GM21737 (cell line): ENCODE results near the gene TTC34.

Experiments used
- ATAC-seq: cut with Tn5 transposase; IDR thresholded peaks from one replicate; pipeline ENCODE4 v1.9.1; 2021; ENCODE audit warnings: mild to moderate bottlenecking, moderate library complexity; ENCODE audit not compliant: unreplicated experiment

The TTC34 gene

DNA sequence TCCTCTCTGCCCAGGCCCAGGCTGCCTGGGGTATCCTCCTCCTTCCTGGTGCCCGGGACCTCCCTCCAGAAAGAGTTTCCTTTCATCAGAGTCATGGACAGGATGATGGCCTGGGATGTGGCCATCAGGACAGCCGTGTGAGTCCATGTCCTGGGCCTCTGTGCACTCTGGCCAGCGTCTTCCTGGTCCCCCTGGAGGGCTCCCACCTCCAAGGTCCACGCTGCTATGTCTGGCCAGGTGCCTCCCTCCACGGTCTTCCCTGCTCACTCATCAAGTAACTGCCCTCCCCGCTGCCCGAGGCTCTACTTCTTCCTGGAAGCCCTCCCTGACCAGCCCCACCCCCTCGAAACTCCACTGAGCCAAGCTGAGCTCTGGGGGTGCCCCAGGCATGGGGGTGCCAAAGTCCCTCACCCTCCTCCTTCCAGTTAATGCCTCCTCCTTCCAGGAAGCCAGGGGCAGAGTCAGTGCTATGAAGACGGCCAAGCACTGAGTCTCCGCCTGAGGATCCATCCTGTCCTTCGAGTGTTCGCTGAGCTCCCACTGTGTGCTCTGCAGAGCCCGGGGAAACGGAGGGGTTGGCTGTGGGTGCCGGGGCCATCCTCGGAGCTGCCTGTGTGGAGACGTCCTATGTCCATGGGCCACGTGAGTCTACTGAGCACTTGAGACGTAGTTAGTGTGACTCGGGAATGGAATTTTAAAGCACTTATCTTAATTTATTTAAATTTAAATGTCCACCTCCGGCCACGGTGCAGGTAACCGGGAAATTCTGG, 28.5 kb upstream of the TTC34 start:
- ATAC-seq, result no peak

DNA sequence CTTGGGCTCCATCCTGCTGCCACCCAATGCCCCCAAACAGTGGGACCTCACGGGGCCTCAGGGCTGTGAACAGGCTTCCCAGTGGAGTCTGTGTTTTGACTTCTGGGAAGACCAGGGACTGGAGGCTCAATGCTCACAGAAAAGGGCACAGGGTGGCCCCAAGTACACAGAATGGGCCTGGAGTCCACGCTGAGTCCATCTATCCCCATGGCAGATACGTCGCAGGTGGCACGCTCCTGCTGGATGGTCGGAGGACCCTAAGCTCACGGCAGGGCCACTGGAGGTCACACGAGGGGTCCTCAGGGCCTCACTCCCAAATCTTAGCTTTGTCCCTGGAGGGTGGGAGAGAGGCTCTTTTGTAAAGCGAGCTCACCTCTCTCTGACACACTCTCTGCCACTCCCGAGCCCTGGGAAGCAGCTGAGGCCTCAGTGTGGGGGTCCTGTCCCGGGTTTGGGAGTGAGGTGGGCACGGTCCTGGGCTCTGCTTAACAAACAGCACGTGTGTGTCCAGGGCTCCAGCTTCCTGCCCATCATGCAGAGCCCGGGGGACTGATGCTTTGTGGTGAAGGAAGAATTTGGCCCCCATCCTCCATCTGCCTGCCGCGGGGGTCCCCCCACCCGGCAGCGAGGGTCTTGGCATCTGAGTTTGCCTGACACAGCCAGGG, 27.2 kb upstream of the TTC34 start:
- no peak for ATAC-seq

DNA sequence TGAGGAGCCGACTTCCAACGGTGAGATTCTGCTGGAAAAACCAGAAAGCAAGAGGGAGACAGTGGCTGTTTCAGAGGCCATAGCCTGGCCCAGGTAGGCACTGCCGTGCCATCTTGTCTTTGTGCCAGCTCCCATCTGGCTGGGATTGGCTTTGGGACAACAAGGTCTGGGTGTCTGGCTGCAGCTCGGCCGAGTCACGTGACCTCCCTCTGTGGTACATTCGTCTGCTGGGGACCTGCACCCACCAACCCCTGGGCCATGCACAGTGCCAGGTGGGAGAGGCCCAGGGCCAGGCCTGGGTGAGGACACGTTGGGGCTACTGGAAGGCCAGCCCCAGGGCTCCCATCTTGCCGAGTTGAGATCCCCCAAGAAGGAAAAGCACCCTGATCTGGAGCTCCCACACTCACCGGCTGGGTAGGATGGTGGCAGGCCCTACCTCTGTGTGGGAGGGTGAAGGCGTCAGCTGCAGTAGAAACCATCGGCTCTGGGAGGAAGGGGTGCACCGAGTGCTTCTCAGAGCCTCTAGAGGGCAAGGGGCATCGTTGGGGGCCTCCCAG, 25.3 kb upstream of the TTC34 start:
- no peak for ATAC-seq

DNA sequence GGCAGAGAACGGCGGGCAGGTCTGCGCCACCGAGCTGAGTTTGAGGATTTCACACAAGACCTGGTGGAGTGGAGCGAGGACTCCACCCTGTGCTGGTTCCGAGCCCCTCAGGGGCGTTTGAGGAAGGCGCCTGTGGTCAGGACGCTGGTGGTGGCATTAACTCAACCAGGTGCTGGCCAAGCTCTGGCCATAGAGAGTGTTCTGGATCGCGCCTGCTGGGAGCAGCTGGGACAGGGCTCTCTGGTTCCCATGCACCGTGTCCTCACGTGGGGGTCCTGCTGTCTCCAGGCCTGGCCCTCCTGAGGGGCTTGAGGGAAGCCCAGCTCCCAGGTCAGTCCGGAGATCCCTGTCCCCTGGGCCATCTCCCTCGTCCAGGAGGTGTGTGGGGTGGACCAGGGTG, 24.8 kb upstream of the TTC34 start:
- ATAC-seq, result no peak

DNA sequence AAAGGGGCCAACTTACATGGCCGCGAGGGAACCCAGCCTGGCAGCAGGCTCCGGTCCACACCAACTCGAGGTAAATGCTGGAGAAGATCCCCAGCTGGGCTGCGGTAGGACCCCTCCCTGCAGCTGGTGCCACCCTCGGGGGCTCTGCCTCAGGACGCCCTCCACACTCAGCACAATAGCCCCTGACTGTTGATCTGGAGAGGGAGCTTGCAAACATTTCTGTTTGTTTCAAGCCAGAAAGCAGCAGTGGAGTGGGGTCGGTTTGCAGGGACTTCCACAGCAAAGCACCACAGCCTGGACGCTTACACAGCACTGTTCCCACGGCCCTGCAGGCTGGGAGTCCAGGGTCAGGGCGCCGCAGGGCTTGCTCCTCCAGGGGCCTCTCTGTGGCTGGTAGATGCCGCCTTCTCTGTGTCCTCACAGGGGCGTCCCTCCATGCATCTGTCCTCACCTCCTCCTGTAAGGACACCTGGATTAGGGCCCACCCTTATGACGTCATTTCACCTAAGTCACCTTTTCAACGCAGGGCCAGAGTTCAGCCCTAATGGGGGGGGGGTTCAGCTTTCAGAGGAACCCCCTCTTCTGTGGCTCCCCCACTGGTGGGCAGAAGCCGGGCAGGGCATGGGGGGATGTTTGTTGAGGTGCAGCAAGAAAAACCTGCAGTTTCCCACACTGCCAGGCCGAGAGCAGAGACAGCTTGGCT, 24.1 kb upstream of the TTC34 start:
- no peak for ATAC-seq

DNA sequence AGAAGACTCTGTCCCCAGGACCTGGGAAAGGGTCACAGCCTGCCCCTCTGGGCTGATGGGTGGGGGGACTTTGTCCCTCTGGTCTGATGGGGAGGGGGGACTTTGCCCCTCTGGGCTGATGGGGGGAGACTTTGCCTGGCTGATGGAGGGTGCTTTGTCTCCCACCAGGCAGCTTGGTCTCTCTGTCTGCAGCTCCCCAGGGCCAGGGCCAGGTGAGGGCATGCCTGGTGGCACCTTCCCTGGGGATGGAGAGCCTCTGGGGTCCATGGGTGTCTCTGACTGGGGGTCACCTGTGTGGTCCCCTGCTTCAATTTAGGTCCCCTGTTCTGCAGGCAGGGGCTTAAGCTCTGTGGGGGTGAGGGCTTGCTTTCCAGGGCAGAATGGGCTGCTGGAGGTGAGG, 23.5 kb upstream of the TTC34 start:
- no peak for ATAC-seq

DNA sequence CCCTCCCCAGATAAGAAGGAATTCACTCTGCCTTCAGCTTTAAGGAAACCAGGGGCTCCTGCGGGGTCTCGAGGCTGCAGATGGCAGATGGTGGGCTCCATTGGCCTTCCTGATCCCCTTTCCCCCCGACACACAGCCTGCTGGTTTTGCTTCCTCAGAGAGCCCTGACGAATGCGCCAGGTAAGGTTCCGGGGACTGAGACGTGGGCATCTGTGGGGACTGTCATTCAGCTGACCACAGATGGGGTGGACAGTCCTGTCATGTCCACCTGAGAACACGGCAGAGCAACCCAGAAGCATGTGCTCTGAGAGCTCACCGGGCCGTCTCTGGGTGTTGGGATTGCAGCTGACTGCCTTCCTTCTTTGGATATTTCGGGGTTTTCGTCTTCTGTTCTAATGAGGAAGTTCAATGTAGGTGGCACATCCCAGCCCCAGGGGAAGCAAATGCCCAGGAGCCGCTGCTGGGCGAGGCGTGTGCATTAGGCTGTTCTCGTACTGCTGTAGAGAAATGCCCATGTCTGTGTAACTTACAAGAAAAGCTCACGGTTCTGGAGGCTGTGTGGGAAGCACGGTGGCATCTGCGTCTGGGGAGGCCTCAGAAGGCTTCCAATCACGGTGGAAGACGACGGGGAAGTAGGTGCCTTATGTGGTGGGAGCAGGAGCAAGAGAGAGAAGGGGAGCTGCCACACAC, 22.6 kb upstream of the TTC34 start:
- ATAC-seq, result no peak

DNA sequence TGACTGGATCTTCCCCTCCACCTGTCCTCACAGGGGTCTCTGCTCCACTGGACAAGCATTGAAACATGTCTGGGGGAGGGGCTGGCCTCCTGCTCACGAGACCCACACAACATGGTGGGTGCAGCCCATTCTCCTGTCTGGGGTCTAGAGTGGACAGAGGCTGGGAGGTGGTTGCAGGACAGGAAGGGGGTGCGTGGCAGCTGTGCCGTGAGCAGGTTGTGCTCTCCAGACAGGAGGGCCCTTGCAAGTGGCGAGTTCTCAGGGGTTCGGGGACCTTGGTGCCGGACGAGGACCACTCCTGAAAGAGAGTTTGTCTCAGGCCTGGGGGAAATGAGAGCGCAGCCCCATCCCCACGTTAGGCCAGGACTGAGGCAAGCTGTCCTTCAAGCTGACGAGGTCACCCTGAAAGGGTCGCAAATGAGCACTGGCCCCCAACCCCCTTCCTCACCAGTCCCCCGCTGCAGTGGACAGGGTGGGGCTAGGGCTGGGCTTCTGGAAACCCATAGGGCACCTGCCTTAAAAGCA, 21.2 kb upstream of the TTC34 start:
- no peak for ATAC-seq

DNA sequence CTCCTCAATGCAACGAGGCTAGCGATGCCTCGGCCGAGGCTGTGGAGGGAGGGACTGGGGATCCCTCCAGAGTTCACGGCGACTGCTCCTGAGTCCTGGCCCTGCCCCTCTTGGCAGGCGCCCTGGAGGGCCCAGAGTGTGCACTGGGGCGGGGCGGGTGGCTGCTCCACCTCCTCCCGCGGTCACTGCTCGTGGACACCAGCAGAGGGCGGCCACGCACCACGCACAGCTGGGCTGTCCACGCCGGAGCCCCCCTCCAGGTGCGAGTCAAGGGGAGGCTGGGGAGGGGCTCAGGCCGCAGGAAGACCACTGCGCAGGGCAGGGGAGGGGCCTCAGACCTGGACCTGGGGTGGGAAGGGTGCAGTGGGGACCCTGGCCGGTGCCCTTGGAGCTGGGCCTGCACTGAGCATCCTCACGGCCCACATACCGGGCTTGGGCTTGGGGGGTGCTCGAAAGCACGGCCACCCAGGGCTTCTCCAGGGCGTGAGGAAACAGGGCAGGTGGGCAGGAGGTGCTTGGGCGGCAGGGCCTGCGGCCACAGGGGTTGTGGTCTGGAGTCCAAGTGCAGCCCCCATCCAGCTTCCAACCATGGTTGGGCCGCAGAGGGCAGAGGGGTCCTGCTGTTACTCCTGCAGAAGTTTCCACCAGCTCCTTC, 20.6 kb upstream of the TTC34 start:
- no peak for ATAC-seq

DNA sequence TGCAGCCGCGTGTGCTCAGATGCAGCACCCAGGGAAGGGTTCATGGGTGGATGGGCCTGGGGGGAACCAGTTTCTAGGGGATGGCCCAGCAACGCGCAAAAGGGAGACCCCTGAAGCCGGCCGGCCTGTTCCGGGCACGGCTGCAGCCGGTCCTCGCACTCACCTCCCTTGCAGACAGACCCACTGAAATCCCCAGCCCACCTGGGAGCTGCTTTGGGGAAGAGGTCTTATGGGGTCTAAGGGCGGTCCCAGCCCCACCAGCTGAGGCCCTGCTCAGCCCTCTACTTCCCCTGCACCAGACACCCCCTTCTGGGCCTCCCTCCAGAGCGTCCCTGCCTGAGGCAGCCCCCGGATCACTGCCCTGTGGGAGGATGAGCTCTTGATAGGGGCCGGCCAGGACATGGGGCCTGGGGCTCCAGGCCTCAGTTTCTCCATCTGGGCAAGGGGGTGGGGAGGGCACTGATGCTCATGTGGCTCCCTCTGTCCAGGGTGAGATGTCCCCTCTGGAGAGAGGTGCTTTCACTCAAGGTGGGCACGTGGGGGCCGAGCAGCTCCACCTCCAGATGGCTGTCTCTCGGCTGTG, 20.0 kb upstream of the TTC34 start:
- ATAC-seq, result no peak

DNA sequence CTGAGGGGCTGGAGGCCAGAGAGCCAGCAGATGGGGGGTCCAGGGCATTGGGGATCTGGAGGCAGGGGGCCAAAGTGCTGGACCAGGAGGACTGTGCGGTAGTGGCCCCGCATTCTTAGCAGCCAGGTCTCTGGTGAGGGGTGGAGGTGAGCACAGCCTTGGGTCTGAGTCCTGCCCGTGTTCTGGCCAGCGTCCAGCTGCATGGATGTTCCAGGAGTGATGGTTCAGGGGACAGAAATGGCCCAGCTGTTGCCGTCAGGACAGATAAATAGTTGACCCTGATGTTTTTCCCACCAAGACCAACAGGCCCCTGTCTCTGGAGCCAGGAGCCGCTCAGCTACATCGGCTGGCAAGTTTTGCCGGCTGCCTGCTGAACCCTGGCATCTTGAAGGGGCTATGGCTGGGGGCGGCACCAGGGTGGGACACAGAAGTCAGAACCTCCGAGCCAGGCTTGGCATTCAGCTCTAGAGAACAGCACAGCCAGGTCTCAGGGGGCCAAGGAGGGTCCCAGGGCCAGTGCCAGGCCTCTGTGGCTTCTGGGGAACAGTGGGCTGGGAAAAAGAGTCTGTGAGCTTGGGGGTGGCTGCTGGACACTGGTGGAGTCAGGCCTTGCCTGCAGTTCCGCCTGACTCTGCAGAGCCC, 19.4 kb upstream of the TTC34 start:
- ATAC-seq, result no peak

DNA sequence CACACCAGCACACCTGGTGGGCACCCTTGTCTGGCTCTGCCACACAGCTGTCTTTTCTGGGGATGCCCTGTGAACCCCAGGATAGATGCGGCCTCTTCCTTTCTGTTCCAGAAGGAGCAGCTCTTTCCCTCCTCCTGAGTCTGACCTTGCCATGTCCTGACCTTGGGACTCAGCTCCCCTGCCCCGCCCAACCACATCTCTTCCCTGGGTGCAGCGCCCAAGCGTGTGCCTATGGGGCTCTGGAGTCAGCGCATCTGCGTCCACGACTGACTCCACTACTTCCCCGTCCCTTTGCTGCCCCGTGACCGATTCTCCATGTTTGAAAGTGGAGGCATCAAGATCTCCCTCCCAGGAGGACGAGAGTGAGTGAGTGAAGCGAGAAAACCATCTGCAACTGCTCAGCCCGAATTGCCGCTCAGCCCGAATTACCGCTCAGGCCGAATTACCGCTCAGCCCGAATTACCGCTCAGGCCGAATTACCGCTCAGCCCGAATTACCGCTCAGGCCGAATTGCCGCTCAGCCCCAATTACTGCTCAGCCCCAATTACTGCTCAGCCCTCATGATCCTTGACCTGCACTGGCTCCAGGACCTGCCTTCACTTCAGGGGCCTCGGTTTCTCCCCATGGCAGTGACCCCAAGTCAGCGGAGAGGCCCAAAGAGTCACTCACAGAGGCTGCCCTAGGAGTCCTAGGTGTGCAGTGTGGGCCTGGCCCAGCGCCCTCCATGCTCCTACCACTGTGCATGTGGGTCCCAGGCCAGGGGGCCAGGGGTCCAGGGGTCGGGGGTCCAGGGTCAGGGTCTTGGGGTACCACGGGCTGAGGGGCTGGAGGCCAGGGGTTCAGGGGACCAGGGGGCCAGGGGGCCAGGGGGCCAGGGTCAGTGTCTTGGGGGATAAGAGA, 18.6 kb upstream of the TTC34 start:
- ATAC-seq, result no peak

DNA sequence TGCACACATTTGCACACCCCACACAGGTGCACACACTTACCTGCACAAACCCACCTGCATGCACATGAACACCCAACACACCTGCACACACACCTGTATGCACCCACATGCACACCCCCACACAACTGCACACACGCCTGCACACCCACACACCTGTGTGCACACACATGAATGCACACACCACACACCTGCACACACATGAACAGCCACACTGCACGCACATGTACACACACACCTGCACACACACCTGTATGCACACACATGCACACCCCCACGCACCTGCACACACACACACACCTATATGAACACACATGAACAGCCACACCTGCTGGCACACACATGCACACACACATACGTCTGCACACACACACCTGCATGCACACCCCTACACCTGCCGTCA, 17.9 kb upstream of the TTC34 start:
- no peak for ATAC-seq

DNA sequence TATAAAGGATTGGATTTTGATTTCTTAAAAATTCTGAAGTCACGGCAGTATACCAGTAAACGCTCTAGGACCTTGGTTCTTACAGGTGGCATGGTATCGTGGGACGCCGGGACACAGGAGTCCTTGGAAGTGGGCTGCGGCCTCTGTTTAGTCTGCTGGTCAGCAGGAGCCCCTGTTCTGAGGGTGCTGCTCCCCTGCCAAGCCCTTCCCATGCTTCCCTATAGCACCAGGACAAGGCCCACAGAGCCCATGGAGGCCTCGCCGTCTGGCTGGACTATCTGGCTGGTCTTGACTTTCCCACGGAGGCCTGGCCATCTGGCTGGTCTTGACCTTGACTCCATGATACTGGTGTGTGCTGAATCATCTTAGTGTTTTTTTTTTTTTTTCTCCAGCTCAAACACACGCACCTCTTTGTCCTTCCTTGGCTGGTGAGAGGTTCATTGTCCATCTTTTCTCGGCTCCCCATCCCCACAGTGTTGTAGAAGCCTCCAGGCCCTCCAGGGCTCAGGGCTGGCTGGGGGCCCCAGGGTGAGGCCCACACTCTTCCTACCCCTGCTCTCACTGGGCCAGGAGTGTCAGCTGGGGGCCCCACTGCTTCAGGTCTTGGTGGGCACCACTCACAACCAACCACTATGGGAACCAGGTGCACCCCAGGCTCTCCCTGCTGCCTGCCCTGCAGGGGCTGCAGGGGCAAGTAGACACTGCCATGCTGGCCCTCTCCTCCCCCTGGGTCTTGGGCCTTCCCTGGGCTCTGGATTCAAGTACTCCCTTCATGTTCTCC, 16.5 kb upstream of the TTC34 start:
- no peak for ATAC-seq

DNA sequence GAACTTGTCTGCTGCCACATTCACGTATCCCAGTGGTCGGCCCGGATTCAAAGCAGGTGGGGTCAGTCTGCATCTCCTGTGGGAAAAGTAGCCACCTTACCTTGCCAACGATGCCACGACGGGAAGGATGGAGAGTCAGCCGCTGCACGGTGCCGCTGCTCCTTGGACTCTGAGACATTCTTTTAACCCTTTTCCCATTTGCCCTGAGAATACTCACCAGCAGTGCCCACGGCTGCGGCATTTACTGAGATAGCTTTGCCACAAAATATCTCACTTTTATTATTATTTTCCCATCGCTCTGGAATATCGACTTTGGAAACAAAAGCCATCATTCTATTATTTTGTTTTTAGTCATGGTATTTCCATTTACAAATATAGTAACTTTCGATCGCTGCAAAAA, 15.3 kb upstream of the TTC34 start:
- ATAC-seq, result no peak

DNA sequence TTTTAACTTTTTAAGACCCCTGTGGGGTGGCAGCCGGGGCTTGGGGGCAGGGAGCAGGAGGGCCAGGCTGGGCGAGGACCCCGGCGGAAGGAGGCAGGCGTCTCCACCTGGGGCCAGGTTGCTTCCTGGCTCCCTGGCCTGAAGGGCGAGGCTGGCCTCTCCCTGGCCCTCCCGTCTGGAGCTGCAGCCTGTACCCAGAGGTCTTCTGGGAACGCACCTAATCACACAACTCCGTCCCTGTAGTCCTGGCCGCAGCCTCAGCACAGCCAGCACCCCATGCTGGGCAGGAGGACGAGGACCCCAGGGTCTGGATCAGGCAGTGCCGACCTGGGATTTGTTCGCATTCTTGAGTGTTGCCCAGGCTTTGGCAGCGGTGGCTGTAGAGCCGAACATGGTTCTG, 14.1 kb upstream of the TTC34 start:
- no peak for ATAC-seq

DNA sequence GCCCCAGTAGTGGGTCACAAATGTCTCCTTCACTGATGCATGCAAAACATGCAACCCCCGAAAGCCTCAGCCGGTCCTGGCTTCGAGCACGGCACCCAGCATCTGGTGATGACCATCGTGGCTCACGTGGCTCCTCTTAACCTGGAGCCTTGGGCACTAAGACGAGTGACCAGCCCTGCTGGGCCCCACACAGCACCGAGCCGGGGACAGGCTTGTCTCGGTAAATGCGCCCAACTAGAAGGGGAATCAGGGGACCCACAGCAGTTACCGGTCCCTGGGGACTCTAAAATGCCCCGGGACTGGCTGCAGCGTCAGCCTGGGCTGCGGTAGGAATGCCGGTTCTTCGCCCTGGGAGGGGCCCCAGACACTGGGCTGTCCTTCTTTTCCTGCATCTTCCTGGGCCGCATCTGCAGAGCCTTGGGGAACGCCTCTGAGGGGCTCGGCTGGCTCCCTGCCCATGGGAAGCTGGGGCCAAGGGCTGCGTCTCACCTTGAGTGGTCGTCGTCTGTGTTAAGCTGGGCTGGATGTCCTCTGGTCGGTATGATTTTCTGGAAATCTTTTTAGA, 13.1 kb upstream of the TTC34 start:
- ATAC-seq, result no peak
